Stimulated activated CD4-positive, alpha-beta T cell treated with anti-CD3 and anti-CD28 coated beads, TNF-alpha, amount 100 ng/mL, for 4 hours (primary cell): ENCODE results near the gene KRTAP13-4.

Experiments
- DNase-seq, 3 experiments: peaks; one replicate each; pipeline ENCODE4 v3.0.0-alpha.2; 2020; ENCODE audit warnings: low read depth in 3 of 3

The KRTAP13-4 gene, protein sequence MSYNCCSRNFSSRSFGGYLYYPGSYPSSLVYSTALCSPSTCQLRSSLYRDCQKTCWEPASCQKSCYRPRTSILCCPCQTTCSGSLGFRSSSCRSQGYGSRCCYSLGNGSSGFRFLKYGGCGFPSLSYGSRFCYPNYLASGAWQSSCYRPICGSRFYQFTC

DNA sequence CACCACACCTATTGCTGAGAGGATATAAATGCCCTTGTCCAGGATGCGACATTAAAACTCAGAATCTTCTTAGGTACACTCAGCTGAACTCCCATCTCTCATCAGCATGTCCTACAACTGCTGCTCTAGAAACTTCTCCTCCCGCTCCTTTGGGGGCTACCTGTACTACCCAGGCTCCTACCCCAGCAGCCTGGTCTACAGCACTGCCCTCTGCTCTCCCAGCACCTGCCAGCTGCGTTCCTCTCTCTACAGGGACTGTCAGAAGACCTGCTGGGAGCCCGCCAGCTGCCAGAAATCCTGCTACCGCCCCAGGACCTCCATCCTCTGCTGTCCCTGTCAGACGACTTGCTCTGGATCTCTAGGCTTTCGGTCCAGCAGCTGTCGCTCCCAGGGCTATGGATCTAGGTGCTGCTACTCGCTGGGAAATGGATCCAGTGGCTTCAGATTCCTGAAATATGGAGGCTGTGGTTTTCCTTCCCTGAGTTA is at the start of gene KRTAP13-4:
TSS of gene KRTAP13-4 (plus strand) at position 51 of the 486 bp plus-strand sequence. CDS start at position 107, 56 bp downstream.
- DNase-seq: no peak

DNA sequence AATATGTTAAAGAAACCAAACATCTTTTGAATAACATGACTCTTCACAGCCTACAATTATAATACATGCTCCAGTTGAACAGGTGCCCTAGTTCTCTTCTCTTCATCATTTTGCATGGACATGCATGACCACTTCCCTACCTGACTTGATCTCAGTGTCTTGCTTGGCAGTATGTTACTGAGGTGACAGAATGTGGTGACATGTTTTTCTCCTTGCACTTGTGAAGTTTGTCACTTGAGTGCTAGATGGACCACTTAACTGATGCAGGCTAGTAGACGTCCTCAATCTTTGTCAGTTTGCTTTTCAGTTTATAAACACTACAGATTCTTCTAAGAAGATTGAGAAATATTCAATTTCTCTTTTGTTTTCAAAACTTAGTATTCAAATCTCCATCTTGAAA is 47.8 kb upstream of the KRTAP13-4 start:
- DNase-seq: no peak

DNA sequence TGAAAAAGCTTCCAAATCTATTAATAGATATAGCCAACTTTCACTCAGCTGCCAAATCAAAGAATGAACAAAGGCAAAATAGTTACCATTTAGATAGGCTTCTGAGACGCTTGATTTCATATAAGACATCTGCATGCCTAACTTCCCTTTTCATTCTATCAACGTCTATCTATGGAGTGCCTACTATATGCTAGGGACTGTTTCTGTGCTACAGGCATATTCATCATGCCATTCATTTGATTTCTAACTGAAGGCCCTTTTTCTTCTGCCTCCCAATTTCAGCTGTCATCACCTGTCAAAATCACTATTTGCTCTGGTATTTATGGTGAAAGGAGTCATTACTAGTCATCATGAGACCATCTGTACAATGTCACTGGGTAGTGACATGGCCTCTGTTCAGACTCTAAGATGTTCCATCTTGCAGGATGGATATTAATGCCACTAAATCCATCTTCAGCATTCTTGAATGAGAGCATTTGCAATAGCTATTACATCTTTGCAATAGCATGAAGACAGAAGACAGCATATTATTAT is 38.5 kb upstream of the KRTAP13-4 start:
- no peak for DNase-seq

DNA sequence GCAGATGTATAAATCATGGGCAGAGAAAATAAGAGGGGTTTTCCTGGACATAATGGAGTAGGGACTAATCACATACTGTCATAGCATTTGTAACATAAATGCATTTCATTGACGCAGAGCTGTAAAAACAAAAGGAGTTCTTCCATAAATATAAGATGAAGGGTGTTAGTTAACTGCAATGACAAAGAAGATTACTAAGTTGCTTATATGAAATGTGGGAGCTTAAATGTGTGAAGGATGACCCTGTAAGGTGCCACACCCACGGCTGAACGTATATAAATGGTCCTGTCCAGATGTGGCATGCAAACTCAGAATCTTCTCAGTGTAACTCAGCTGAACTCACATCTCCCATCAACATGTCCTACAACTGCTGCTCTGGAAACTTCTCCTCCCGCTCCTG is 34.3 kb upstream of the KRTAP13-4 start, which contains the start of gene KRTAP13-1:
TSS of gene KRTAP13-1 (plus strand) at position 301 of the 400 bp plus-strand sequence. CDS start at position 357, 56 bp downstream.
- DNase-seq: no peak

DNA sequence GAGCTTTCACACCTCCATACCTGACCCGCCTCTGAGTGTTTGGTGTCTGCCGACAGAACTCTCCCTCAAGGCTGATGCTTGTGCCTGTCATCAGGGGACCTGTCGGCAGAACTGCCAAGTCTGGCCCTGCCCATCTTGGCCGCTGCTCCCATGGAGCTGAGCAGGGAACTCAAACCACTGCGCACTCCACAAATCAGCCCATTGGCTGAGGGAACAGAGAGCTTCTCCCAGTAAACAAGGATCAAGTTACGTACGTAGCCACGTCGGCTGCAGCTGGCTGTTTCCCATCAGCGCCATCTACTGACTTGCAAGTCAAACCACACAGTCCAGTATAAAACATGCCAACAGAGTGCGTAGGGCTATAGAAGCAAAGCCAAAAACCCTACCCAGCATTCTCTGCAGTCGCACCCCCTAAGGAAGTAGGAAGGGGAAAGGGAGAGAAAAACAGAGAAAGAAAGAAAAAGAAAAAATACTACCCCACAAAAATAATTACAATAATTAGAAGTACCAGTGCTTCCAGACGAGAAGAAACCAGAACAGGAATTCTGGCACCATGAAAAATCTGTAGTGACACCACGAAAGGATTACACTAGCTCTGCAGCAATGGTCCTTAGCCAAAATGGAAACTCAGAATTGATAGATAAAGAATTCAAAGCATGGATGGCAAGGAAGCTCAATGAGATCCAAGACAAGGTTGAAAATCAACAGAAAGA is 21.1 kb upstream of the KRTAP13-4 start:
- DNase-seq: no peak

DNA sequence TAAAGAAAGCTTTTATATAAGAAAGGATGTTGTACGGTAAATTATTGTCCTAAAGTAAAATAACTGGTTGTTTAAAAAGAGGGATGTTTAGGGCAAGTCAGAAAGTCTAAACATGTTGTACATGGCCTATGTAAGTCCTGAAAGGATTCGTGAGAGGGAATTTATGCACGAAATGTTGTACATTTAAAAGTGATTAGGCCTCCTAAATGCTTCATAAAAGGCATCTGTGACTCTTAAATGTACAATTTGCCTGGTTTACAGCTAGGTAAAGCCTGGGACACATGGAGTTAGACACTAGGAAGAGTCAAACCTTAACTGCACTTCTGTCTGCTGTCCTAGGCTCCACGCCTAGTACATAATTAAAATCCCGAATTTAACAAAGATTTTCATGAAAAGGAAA is 14.0 kb upstream of the KRTAP13-4 start:
- DNase-seq: no peak

DNA sequence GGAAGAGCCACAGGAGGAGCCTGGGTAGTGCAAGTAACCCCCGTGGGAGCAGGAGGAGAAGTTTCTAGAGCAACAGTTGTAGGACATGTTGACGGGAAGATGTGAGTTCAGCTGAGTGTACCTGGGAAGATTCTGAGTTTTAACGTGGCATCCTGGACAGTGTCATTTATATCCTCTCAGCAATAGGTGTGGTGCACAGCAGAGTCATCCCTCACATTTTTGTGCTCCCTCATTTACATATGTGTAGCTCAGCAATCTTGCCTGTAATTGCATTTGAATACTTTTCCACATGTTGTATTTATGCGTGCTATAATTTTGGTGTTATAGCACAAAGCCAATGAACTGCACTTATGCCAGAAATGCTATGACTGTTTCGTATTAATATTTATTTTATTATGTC is 4.2 kb upstream of the KRTAP13-4 start, which contains the start of gene KRTAP13-3:
TSS of gene KRTAP13-3 (minus strand) at position 101 of the 400 bp plus-strand sequence. CDS start at position 87, 14 bp downstream.
- no peak for DNase-seq

DNA sequence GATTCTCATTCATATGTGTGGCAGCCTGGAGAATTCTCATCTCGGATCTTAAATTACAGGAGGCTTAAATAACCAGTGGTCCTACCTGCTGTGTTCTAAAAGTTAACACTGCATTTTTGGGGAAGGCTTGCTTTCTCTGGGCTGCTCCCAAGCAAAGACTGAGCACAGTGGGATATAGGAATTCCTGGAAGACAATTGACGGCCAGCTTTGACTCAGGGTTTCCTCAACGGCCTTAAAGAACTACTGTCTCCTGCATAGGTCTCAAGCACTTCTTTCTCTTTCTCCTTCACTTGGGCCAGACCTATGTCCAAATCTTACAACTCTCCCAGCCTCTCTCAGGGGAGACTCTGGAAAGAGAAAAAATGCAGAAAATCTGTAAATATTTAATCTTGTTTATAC is 3.3 kb upstream of the KRTAP13-4 start:
- no peak for DNase-seq

DNA sequence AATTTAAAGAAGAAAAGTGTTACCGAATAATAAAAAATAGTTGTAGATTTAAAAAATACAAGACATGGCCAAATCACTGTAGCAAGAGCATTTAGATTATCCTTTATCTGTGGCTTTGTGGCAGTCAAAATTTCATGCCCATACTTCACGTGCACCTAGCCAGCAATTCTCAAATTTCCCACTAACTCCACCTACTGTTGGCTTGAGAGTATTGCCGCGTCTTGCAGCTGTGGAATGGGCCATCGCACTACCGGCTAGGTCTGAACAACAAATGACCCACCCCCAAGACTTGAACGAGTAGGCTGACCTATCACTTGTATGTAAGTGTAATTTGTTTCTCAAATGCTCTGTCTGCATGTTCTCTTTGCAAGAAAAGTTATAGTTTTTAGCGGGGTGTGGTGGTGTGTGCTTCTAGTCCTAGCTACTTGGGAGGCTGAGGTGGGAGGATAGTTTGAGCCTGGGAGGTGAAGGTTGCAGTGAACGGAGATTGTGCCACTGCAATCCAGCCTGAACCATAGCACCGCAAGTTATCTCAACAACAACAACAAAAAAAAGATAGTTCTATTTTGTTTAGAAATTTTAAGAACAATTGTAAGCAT is 4.1 kb downstream of the KRTAP13-4 start:
- DNase-seq: no peak

DNA sequence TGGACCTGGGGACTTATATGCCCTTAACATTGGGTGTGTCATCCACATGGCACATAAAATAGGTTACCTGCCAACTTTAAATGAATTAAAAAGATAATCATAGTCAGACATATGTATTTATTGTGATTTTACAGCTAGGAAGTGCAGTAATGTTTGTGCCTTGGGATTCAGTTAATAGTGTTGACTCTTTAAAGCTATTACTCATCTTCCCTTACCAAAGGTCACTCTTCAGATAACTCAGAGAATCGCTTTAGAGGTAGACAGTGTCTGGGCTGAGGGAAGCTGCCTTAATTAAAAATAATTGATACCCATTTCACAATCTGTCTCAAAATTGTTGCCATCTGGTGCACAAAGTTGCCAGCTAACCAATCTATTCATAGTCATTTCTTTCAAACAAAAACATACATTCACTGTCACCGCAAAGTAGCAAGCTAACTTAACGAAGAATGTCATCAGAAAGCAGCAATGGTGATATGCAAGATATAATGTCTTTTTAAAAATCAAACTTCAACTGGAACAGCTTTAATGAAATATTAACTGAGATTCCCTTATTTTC is 7.1 kb downstream of the KRTAP13-4 start:
- DNase-seq: no peak

DNA sequence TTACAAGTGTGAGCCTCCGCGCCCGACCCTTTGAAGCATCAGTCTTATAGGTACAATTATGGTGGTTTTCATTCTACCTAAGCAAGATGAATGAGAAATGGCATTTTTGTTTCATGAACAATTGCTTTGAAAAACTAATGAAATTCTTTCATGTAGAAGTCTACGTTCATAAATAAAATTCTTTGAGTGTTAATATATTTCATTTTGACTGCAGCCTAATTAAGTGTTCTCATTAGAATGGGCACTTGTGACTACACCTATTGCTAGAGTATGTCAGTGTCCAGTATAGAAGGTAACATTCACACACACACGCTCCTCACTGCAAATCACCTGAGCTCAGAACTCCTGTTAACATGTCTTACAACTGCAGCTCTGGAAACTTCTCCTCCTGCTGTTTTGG is 10.0 kb downstream of the KRTAP13-4 start, which contains the start of gene KRTAP15-1:
TSS of gene KRTAP15-1 (plus strand) at position 301 of the 400 bp plus-strand sequence. CDS start at position 354, 53 bp downstream.
- no peak for DNase-seq

DNA sequence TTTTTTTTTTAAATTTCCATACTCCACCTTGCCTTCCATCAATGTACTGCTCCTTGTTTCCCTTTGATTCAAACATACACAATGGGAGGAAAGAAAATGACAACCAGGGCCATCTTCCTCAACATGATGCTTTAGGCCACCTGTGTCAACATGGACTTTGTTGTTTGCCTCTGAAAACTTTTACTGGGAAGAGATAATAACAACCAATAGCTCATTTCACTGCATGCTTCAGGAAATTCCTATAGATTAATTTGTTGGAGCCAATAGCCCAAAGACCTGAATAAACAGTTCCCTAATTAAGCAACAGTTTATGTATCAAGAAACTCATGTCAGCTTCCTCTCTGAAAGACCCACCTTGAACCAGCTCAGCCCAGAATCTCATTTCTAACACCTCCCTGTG is 13.2 kb downstream of the KRTAP13-4 start:
- DNase-seq: no peak

DNA sequence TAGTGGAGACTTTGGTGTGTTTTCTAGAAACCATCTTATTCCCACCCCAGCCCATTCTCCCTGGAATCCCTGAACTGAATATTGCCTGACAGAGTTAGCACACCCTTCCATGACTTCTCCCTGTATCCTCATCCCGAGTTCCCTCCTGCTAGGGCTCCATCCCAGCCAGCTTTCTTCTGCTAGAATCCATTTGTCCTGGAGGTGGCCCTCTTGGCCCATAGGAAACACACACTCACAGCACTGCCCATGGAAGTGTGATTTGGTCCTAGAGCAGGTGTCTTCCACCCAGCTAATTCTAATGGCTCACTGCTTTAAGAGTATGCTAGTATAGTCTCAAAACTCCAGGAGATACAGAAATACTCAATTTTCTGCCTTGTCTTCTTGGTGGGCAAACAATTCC is 14.2 kb downstream of the KRTAP13-4 start:
- DNase-seq: no peak

DNA sequence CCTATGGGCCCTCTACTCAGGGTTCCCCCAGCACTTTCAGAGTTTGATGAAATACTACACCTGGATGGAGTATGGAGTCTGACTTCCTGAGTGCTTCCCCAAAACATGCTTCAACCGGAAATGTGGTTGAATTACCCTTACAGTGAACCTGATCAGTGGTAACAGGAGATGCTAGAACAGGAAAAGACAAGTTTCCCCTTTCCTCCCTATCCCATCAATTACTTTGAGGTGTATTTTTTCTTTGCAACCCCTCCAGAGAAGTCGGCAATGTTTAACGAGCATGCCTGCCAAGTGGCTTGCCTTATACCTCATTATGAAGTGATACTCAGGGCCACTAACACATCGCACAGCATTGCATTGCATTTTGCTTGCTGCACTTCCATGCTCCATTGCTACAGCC is 17.0 kb downstream of the KRTAP13-4 start:
- DNase-seq: no peak

DNA sequence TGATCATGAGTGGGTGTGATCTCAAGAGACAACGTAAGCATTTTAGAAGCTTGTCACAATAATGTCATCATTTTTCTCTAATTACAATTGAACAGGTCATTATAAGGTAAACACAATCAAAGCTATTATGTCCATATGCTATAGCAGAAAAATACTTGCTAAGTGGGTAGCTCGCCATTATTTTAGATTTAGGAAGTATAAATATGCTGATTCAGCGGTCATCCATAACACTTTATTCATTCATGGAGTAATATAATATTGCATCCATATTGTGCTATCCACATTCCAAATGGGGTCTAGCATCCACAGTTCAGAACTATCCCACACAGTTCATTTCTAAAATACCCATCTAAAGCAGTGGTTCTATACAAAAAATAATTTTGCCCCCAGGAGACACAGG is 18.5 kb downstream of the KRTAP13-4 start:
- no peak for DNase-seq

DNA sequence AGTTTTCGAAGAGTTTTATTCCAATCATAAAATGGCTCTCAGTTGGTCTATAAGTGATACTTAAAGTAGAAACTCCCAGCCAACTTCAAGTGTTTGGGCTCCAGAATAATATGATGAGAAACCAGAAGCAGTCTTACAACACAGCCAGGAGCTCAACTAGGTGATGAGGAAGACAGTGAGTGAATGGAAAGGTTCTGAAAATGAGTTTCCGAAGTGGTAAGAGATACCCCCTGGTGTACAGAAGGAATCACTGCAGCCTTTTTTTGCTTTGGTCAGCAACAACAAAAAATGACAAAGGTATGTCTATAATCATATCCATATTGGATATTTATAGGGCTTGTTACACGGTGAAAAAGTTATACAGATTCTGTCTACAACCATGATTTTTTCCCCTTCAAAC is 33.7 kb downstream of the KRTAP13-4 start:
- DNase-seq: no peak

DNA sequence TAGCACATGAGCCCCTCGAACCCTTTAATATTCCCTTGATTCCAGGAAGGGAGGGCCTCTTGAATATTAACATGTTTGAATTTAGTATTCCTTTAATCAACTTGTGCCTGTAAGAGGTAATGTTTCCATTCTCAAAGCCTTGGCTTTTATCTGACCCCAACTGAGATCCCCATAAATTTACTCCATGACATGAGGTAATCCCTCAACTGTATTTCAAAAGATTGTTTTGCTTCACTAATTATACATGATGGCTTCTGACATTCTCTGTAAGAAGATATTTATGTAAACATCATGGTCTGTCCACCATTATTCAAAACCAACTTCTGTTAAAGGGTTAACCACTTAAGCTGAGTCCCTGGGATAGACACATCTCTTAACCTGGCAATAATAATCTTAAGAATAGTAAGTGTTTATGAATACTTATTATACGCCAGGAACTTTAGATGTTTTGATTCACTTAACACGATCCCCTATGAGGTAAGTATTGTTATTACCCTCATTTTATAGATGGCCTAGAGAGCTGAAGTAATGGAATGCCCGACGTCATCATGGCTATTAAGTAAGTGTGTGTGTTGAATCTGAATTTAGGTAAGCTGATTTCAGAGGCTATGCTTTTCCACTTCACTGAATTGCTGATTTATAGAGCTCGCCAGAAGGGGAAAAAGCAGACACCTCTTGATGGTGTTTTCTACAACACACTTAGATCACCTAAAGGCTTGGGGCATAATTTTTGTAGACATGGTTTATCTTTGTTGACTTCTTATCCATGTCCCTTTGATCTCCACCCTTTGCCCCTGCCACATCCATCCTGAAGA is 39.1 kb downstream of the KRTAP13-4 start:
- DNase-seq: no peak

DNA sequence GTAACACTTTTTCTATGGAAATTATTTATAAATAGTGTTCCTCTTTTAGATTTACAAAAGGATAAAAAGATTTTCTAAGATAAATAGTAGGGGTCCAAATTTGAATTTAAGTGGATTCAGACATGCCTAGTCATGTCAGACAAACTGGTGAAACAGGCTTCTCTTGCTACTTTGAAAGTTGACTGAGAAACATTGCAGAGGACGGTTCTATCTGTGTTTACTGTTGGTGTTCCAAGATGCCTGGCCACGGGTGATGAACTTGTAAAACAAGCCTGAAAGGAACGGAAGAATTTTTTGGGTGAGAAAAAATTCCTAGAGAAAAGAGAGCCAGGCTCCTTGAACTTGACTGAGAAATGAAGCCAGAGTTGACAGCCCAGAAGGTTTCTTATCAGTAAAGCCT is 48.0 kb downstream of the KRTAP13-4 start:
- no peak for DNase-seq

DNA sequence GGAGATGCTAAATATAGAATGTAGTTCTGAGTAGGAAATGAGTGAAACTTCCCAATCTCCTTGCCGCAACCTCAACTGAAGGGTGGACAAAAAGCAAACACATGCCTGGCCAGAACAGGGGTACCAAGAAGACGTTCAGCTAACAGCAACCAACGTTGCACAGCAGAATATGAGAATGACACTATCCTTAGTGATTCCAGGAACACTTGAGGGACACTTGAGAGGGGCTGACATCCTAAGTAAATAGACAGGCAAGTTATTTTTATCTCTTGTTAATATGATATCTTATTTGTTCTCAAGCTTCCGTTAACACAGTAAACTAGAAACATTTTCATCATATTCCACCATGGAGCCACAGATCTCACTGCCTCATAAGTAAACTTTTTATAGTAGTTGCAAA is 49.2 kb downstream of the KRTAP13-4 start:
- no peak for DNase-seq

DNA sequence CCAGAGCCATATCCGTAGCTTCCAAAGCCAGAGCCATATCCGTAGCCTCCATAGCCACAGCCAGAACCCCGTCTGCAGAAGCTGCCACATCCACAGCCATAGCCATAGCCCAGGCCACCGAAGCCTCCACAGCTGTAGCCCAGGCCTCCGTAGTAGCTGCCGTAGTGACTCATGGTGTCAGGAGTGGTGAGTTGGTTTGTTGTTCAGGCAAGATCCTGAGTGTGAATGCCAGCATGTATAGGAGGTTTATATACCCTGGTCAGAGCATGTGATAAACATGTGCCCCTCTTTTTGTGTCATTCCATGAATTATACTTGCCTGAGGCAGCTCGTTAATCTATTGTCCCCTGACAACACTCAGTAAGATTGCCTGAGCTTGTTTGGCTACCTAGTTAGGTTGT is 50.1 kb downstream of the KRTAP13-4 start, which contains the start of gene KRTAP19-1:
TSS of gene KRTAP19-1 (minus strand) at position 223 of the 400 bp plus-strand sequence. CDS start at position 173, 50 bp downstream.
- no peak for DNase-seq
